Body of pancreas (tissue), 4 donors: Measurements from ENCODE around the gene NCK1.

Experiments used
- POLR2A ChIP-seq, 3 donors: fragments of 450-650 bp; IDR thresholded peaks; one replicate each; pipeline ENCODE4 v1.6.1; 2016; ENCODE audit warnings: antibody characterized with exemption in 3 of 3, mild to moderate bottlenecking in 2 of 3
- TF ChIP-seq, protein P1 (sequence below), 7 experiments: fragments of 450-650 bp in 4 of 7; fragments of 200-600 bp in 3 of 7; sonication (generic) in 3 of 7; IDR thresholded peaks; one replicate each; pipeline ENCODE4 v1.5.1; 2016 to 2019; ENCODE audit warnings: antibody characterized with exemption in 7 of 7

DNA sequence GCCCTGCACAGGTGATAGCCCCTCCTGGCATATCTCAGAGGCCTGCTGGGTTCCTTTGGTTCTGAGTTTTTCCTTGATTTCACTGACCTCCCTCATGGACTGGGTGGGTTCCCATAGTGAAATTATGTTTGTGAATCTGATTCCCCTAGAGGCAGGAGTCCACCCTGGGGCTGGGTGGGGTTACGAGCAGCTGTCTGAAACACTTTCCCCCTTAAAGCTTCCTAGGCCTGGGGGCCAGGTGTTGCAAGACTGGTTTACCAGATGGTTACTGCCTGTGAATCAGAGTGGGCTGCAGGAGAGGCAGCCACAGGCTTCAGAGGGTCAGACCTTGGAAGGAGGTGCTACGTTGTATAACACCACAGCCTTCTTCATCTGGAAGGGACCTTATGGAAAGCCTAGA lies 130.1 kb downstream of the NCK1 start:
- TF ChIP-seq, protein P1, sequence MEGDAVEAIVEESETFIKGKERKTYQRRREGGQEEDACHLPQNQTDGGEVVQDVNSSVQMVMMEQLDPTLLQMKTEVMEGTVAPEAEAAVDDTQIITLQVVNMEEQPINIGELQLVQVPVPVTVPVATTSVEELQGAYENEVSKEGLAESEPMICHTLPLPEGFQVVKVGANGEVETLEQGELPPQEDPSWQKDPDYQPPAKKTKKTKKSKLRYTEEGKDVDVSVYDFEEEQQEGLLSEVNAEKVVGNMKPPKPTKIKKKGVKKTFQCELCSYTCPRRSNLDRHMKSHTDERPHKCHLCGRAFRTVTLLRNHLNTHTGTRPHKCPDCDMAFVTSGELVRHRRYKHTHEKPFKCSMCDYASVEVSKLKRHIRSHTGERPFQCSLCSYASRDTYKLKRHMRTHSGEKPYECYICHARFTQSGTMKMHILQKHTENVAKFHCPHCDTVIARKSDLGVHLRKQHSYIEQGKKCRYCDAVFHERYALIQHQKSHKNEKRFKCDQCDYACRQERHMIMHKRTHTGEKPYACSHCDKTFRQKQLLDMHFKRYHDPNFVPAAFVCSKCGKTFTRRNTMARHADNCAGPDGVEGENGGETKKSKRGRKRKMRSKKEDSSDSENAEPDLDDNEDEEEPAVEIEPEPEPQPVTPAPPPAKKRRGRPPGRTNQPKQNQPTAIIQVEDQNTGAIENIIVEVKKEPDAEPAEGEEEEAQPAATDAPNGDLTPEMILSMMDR (IDR thresholded peaks at IDR 0.05): no peak
- no peak for TF ChIP-seq POLR2A (IDR thresholded peaks at IDR 0.05)
